GM12878 (cell line): ENCODE results near the gene NTN1.

Experiments used
- POLR2AphosphoS5 ChIP-seq: IDR thresholded peaks from 2 replicates; pipeline ENCODE4 v1.6.1; 2011; ENCODE audit warnings: mild to moderate bottlenecking, low read length, inconsistent platforms
- TF ChIP-seq, protein P1 (sequence below): IDR thresholded peaks from 2 replicates; pipeline ENCODE4 v1.6.1; 2011; ENCODE audit warnings: low read depth, low read length, improper control_type of control experiment, borderline replicate concordance

DNA sequence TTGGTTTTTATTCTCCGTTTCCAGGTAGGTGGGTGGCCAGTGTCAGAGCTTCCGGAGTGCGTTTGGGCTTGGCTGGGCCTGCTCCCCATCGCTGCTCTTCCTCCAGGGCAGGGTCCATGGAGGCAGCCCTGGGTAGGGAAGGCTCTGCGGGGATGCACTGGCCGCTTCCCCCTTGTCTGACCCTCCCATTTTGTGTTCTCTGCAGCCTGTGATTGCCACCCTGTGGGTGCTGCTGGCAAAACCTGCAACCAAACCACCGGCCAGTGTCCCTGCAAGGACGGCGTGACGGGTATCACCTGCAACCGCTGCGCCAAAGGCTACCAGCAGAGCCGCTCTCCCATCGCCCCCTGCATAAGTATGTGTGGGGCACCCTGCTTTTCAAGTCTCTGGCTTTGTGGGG lies 158.3 kb downstream of the NTN1 start:
- TF ChIP-seq, protein P1, sequence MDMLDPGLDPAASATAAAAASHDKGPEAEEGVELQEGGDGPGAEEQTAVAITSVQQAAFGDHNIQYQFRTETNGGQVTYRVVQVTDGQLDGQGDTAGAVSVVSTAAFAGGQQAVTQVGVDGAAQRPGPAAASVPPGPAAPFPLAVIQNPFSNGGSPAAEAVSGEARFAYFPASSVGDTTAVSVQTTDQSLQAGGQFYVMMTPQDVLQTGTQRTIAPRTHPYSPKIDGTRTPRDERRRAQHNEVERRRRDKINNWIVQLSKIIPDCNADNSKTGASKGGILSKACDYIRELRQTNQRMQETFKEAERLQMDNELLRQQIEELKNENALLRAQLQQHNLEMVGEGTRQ, result no peak
- no peak for TF ChIP-seq POLR2AphosphoS5
